ENCODE measurements around the gene NALF2. TPM values are rescaled to one million over a fixed set of nuclear protein-coding genes. Genes with fewer than 3 reads are reported as not detected.
A peak's percentile ranks its signal among the peaks of the same experiment; 100 is the strongest.

Gene NALF2
- total and polyA plus RNA-seq, 4 experiments from 2014 or later, result 0.07 TPM; not detected in 3

DNA sequence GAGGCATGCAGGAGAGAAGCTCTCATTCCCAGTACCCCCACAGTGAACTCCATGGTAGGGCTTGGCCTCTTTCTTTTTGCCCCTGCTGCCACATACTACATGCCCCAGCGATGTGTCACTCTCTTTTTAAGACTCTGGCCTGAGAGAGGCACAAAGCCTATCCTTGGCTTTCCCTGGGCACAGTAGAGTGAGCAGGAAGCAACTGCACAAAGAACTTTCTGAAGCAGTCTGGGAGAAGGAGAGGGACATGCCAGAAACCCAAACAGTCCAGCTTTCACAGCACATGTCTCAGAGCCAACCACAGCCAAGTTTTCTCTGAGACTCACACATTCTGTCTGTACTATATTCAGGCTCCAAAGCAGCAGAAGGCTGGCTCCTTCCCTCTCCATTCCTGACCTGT, 7.9 kb upstream of the NALF2 start:
- intact Hi-C loops (cut with micrococcal nuclease), result no loop called here
- ChIA-PET POLR2A (ENCODE audit: partially characterized antibody) (no interaction called here), CTCF (ENCODE audit: partially characterized antibody) (no interaction called here)
- H3K36me3 ChIP-seq (ENCODE audit: insufficient read depth, low read length), result no peaks in the 10 kb centered on the region
- no peaks in the 10 kb centered on the region for H3K27me3 ChIP-seq (ENCODE audit: insufficient read depth, low read length)
- H3K27ac ChIP-seq (ENCODE audit: low read depth, low read length), result no peak overlapping the region
- no peaks in the 10 kb centered on the region for H3K4me1 ChIP-seq (ENCODE audit: insufficient read depth, low read length)
- Mint-ChIP-seq H3K27ac (no peak overlapping the region), H3K27me3 (peaks cover 0 to 3% of the 10 kb centered on the region in 2 donors), H3K4me3 (no peak overlapping the region), H3K9me3 (no peaks in the 10 kb centered on the region), H3K4me1 (peaks cover 0 to 1% (median 0%) of the 10 kb centered on the region in 4 donors), H3K36me3 (no peaks in the 10 kb centered on the region)
- H3K4me3 ChIP-seq (ENCODE audit: low read length in 2 of 2), result no peak overlapping the region
- DNase-seq, result no peak
- no peaks in the 10 kb centered on the region for H3K9me3 ChIP-seq (ENCODE audit: control insufficient read depth in 1 of 2, low read length in 2 of 2)

DNA sequence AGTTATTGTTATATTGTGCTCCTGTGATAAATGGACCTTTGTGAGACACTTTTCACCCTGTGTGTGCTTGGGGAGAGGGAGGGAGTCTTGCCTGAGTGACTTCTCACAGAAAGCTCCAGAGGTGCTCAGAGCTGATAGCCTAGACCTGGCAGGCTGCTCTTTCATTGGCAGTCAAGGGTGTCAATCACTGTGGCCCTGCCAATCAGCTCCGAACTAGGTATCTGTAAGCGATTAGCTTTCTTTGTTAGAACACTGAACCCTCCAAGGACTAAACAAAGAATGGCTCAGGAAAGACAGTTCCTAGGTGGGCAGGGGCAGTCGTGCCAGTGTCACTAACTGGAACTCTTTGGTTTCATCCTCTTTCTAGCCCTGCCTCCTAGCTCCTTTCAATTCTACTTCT, 2.7 kb upstream of the NALF2 start:
- intact Hi-C loops (cut with micrococcal nuclease), result no loop called here
- Histone ChIP-seq H3K4me3 (ENCODE audit: low read length in 2 of 2) (no peak overlapping the region), H3K36me3 (ENCODE audit: insufficient read depth, low read length) (no peaks in the 10 kb centered on the region), H3K27me3 (ENCODE audit: insufficient read depth, low read length) (no peaks in the 10 kb centered on the region), H3K4me1 (ENCODE audit: insufficient read depth, low read length) (no peaks in the 10 kb centered on the region), H3K9me3 (ENCODE audit: control insufficient read depth in 1 of 2, low read length in 2 of 2) (no peaks in the 10 kb centered on the region), H3K27ac (ENCODE audit: low read depth, low read length) (no peak overlapping the region)
- H3K27me3 Mint-ChIP-seq, result peaks cover 2% of the 10 kb centered on the region in 2 donors
- no peak for DNase-seq
- peaks cover 0 to 4% (median 1%) of the 10 kb centered on the region in 4 donors for H3K4me1 Mint-ChIP-seq
- H3K36me3 Mint-ChIP-seq, result no peaks in the 10 kb centered on the region
- H3K9me3 Mint-ChIP-seq, result no peaks in the 10 kb centered on the region
- POLR2A ChIA-PET (ENCODE audit: partially characterized antibody), result no interaction called here
- H3K4me3 Mint-ChIP-seq, result no peak overlapping the region
- no peak overlapping the region for H3K27ac Mint-ChIP-seq
- CTCF ChIA-PET (ENCODE audit: partially characterized antibody), result no interaction called here

DNA sequence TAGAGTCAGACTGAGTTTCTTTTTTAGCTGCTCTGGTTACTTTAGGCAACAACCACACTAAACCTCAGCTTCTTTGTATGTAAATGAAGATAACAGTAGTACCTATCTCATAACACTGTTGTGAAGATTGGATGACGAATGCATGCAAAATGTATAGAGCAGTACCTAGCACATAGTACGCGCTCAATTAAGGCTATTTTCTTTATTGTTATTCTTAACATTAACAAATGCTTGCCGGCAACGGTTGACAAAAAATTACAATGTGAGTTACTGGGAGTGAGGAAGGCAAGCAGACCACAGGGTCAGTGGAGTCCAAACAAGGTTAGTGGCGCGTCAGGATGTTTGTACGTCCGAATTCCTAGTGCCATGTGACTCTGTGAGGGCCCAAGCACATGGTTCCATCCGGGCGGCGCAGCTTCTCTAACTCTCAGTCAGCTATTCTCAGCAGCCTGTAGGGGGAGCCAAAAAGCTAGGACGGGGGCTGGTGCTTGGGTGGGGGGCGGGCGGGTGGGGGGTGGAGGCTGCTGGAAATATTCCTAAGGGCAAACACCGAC, 821 bp upstream of the NALF2 start:
- H3K9me3 ChIP-seq (ENCODE audit: control insufficient read depth in 1 of 2, low read length in 2 of 2), result no peaks in the 10 kb centered on the region
- no peak overlapping the region for H3K27ac ChIP-seq (ENCODE audit: low read depth, low read length)
- intact Hi-C loops (cut with micrococcal nuclease), result no loop called here
- Mint-ChIP-seq H3K27ac (no peak overlapping the region), H3K4me3 (peak overlapping the region in 3 of 8 donors; percentile 1 to 36 (median 30)), H3K4me1 (peaks cover 0 to 9% (median 1%) of the 10 kb centered on the region in 4 donors), H3K9me3 (no peaks in the 10 kb centered on the region), H3K36me3 (no peaks in the 10 kb centered on the region), H3K27me3 (peaks cover 4 to 6% of the 10 kb centered on the region in 2 donors)
- no peak for DNase-seq
- ChIA-PET POLR2A (ENCODE audit: partially characterized antibody) (no interaction called here), CTCF (ENCODE audit: partially characterized antibody) (no interaction called here)
- no peak overlapping the region for H3K4me3 ChIP-seq (ENCODE audit: low read length in 2 of 2)
- H3K27me3 ChIP-seq (ENCODE audit: insufficient read depth, low read length), result no peaks in the 10 kb centered on the region
- no peaks in the 10 kb centered on the region for H3K4me1 ChIP-seq (ENCODE audit: insufficient read depth, low read length)
- no peaks in the 10 kb centered on the region for H3K36me3 ChIP-seq (ENCODE audit: insufficient read depth, low read length)

DNA sequence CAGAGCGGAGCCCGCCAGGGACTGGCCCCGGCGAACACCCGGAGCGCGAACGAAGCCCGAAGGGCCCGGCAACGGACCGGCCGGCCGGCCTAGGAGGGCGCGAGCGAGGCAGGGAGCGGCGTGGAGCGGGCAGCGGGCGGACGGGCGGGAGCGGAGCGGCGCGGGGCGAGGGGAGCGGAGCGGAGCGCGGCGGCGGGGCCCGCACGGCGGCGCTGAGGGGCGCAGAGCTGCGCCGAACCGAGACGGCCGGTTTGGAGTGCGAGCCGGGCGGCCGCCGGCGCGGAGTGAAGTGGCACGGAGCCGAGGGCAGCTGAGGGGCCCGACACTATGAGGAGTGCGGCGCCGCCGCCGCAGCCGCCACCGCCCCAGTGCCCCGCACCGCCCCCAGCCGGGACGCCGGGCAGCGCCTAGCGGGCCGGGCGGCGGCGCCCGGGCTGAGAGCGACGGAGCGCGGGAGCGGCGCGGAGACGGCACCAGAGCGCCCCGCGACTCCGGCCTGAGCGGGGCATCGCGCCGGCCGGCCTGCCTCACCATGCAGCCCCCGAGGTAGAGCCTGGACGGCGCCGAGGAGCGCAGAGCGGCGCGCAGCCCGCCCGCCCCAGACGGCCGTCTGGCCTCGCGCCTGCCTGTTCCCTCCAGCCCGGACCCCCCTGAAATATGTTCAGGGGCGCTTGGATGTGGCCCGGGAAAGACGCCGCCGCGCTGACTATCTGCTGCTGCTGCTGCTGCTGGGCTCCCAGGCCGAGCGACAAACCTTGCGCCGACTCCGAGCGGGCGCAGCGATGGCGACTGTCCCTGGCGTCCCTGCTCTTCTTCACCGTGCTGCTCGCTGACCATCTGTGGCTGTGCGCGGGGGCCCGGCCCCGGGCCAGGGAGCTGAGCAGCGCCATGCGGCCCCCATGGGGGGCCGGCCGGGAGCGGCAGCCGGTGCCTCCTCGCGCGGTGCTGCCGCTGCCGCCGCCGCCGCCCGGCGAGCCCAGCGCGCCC, 793 bp downstream of the NALF2 start:
- Histone ChIP-seq H3K27ac (ENCODE audit: low read depth, low read length) (no peak overlapping the region), H3K27me3 (ENCODE audit: insufficient read depth, low read length) (no peaks in the 10 kb centered on the region), H3K9me3 (ENCODE audit: control insufficient read depth in 1 of 2, low read length in 2 of 2) (no peaks in the 10 kb centered on the region), H3K36me3 (ENCODE audit: insufficient read depth, low read length) (no peaks in the 10 kb centered on the region), H3K4me1 (ENCODE audit: insufficient read depth, low read length) (no peaks in the 10 kb centered on the region), H3K4me3 (ENCODE audit: low read length in 2 of 2) (no peak overlapping the region)
- Mint-ChIP-seq H3K36me3 (no peaks in the 10 kb centered on the region), H3K9me3 (no peaks in the 10 kb centered on the region), H3K27ac (no peak overlapping the region), H3K4me1 (peaks cover 0 to 9% (median 1%) of the 10 kb centered on the region in 4 donors), H3K27me3 (peaks cover 5 to 9% of the 10 kb centered on the region in 2 donors), H3K4me3 (peak overlapping the region in 3 of 8 donors; percentile 38 to 54 (median 40))
- intact Hi-C loops (cut with micrococcal nuclease), result no loop called here
- POLR2A ChIA-PET (ENCODE audit: partially characterized antibody), result no interaction called here
- no peak for DNase-seq
- CTCF ChIA-PET (ENCODE audit: partially characterized antibody), result no interaction called here

DNA sequence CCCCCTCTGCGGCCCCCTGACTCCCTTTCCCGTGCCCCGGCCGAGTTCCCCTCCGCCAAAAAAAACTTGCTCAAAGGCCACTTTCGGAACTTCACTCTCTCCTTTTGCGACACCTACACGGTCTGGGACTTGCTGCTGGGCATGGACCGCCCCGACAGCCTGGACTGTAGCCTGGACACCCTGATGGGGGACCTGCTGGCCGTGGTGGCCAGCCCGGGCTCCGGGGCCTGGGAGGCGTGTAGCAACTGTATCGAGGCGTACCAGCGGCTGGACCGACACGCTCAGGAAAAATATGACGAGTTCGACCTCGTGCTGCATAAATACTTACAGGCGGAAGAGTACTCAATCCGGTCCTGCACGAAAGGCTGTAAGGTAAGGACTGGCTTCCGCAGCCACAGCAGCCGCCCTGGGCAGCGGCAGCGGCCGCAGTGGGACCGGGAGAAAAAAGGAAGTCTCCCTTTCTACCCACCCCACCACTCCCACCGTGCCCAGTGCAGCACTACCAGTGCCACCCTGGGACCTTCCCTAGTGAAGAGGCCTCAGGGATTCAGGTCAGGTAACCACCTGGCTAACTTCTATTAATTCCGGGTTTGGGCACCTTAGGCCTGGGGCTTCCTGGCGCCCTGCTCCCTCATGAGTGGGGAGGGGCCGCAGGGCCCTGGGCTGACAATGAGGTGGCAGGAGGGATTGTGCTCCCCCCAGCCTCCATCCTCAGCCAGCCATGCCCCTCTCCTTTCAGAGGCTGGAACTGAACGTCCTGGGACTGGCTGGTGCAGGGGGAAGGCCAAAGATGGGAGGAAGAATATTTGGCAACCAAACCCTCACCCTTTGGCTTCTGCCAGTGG, 1.9 kb downstream of the NALF2 start:
- Mint-ChIP-seq H3K9me3 (no peaks in the 10 kb centered on the region), H3K36me3 (no peaks in the 10 kb centered on the region), H3K4me3 (peak overlapping the region in 7 of 8 donors; percentile 29 to 75 (median 64)), H3K27ac (peak overlapping the region in 2 of 7 donors; percentile 28 to 35), H3K4me1 (peaks cover 0 to 9% (median 1%) of the 10 kb centered on the region in 4 donors), H3K27me3 (peaks cover 5 to 9% of the 10 kb centered on the region in 2 donors)
- Histone ChIP-seq H3K36me3 (ENCODE audit: insufficient read depth, low read length) (no peaks in the 10 kb centered on the region), H3K4me1 (ENCODE audit: insufficient read depth, low read length) (no peaks in the 10 kb centered on the region), H3K9me3 (ENCODE audit: control insufficient read depth in 1 of 2, low read length in 2 of 2) (no peaks in the 10 kb centered on the region), H3K27me3 (ENCODE audit: insufficient read depth, low read length) (no peaks in the 10 kb centered on the region), H3K27ac (ENCODE audit: low read depth, low read length) (no peak overlapping the region), H3K4me3 (ENCODE audit: low read length in 2 of 2) (no peak overlapping the region)
- DNase-seq, result no peak
- intact Hi-C loops (cut with micrococcal nuclease), result no loop called here
- POLR2A ChIA-PET (ENCODE audit: partially characterized antibody), result no interaction called here
- CTCF ChIA-PET (ENCODE audit: partially characterized antibody), result no interaction called here

DNA sequence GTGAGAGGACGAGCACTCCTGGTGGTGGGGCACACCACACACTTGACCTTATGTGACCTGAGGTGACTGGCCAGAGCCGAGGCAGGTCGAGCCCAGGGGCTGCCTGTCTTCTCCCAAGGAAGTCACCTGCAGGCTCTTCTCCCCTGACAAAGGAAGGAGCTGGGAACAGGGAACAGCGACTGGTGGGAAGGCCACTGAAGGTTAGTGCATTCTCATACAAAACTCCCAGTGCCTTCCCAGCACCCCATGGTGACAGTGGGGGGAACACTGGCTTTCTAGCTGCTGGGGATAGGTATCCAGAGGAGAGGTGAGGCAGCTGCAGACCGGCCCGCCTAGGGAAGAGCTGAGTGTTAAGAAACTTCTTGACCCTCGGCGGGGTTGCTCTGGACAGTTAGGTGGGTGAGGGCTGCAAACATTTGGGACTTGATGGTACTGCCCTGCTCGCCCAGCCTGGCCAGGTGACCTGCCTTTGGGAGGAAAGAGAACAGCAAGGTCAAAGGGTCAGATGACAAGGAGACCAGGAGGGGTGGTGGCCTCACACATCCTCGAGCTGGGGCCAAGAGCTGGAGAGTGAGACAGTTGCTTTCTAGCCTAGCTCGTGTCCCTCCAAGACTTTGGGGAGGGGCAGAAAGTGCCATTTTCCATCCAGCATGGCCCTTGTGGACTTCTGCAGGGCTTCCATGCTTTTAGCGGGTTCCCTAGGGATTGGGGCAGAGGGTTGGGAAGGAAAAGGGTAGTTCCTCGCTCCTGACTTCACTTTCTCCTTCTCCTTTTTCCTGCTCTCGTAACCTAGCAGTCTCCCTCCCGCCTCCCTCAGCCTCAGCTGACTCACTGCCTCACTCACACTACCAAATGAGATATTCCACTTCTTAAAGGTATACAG, 2.7 kb downstream of the NALF2 start:
- intact Hi-C loops (cut with micrococcal nuclease), result no loop called here
- Mint-ChIP-seq H3K9me3 (no peaks in the 10 kb centered on the region), H3K4me3 (peak overlapping the region in 2 of 8 donors; percentile 9 to 34), H3K4me1 (peaks cover 0 to 9% (median 1%) of the 10 kb centered on the region in 4 donors), H3K36me3 (no peaks in the 10 kb centered on the region), H3K27me3 (peaks cover 7 to 9% of the 10 kb centered on the region in 2 donors), H3K27ac (no peak overlapping the region)
- no peaks in the 10 kb centered on the region for H3K27me3 ChIP-seq (ENCODE audit: insufficient read depth, low read length)
- no peaks in the 10 kb centered on the region for H3K9me3 ChIP-seq (ENCODE audit: control insufficient read depth in 1 of 2, low read length in 2 of 2)
- H3K4me1 ChIP-seq (ENCODE audit: insufficient read depth, low read length), result no peaks in the 10 kb centered on the region
- no peak for DNase-seq
- H3K4me3 ChIP-seq (ENCODE audit: low read length in 2 of 2), result no peak overlapping the region
- ChIA-PET CTCF (ENCODE audit: partially characterized antibody) (no interaction called here), POLR2A (ENCODE audit: partially characterized antibody) (no interaction called here)
- no peak overlapping the region for H3K27ac ChIP-seq (ENCODE audit: low read depth, low read length)
- no peaks in the 10 kb centered on the region for H3K36me3 ChIP-seq (ENCODE audit: insufficient read depth, low read length)
